Thyroid gland (tissue), 4 donors: Measurements from ENCODE around the gene DLGAP1. TPM values are rescaled to one million over a fixed set of nuclear protein-coding genes. Genes with fewer than 3 reads are reported as not detected.

ENCODE experiments used
- DNase-seq, 2 donors: peaks; one replicate each; pipeline ENCODE4 v3.0.0-alpha.2; 2019
- H3K27ac ChIP-seq, 3 donors: fragments of 200-600 bp; sonication (generic); 1 replicate in 2 of 3; 2 replicates in 1 of 3; pipeline ENCODE4 v1.5.1; 2016 to 2019; ENCODE audit warnings: mild to moderate bottlenecking in 1 of 3, moderate library complexity in 1 of 3
- H3K27me3 ChIP-seq: fragments of 200-600 bp; sonication (generic); one replicate; pipeline ENCODE4 v1.5.1; 2019
- H3K36me3 ChIP-seq, 2 donors: fragments of 200-600 bp; sonication (generic); one replicate each; pipeline ENCODE4 v1.5.1; 2016 to 2019
- H3K4me1 ChIP-seq, 2 donors: fragments of 200-600 bp; sonication (generic); one replicate each; pipeline ENCODE4 v1.5.1; 2017 to 2019
- H3K4me3 ChIP-seq, 3 donors: fragments of 200-600 bp; sonication (generic); replicated peaks in 1 of 3; 1 replicate in 2 of 3; 2 replicates in 1 of 3; pipeline ENCODE4 v1.5.1; 2016; ENCODE audit warnings: mild to moderate bottlenecking in 1 of 3
- H3K9me3 ChIP-seq: fragments of 200-600 bp; sonication (generic); one replicate; pipeline ENCODE4 v1.5.1; 2017
- CTCF ChIP-seq, 6 experiments: fragments of 200-600 bp in 3 of 6; fragments of 450-650 bp in 3 of 6; sonication (generic) in 3 of 6; IDR thresholded peaks; one replicate each; pipeline ENCODE4 v1.5.1; 2016 to 2019; ENCODE audit warnings: antibody characterized with exemption in 6 of 6, mild to moderate bottlenecking in 2 of 6, inconsistent platforms in 1 of 6, moderate library complexity in 1 of 6
- POLR2A ChIP-seq, 2 donors: fragments of 450-650 bp; IDR thresholded peaks; one replicate each; pipeline ENCODE4 v1.6.1; 2017; ENCODE audit warnings: antibody characterized with exemption in 2 of 2, mild to moderate bottlenecking in 2 of 2, moderate library complexity in 1 of 2
- WGBS, 2 donors: methylation state at CpG; one replicate each; pipeline ENCODE4 v1.1.5; 2017; 5-methylcytosine and 5-hydroxymethylcytosine counted together
- intact Hi-C: fragments of 100-400 bp; cut with DNase I; formaldehyde crosslinking; loops from one replicate; pipeline ENCODE4 v1.15.1; 2023
- total RNA-seq, 4 donors: library from RNA; depleted of rRNA; stranded (reverse); fragments of >200 nt; gene quantifications; one replicate each; pipeline ENCODE4 v1.2.3, GENCODE V29; 2016

The DLGAP1 gene
- total RNA-seq, 4 donors from 2014 or later: 0.25 to 2.7 (median 0.77) TPM

GRCh38 chr18:3855966-3856365 lies 599.1 kb downstream of the DLGAP1 start:
- intact Hi-C loops: no loop called here
- no peak for DNase-seq
- 54 to 65% methylated on average over 3 of the region's 3 CpGs for WGBS, 2 donors

DNA sequence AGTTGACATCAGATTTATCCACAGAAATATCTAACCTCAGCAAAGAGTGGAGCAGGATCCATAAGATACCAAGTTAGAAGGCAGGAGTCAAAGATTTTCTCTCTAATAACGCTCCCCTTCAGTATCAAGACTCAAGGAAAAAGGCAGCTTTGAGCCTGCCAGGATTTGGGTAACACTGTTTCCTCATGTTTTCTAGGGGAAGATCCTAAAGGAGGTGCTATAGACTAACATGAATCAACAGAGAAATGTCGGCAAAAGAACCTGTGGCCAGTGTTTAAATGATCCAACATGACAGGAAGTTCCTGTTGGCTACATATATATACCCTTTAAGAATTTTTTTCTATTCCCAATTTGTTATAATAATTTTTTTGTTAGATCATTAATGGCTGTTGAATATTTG lies 602.8 kb downstream of the DLGAP1 start:
- peaks cover 0 to 4% of the 10 kb centered on the region in 2 donors for H3K4me1 ChIP-seq
- 63 to 86% methylated on average over 2 of the region's 2 CpGs for WGBS, 2 donors
- H3K36me3 ChIP-seq: no peaks in the 10 kb centered on the region
- no peaks in the 10 kb centered on the region for H3K9me3 ChIP-seq
- TF ChIP-seq POLR2A (IDR thresholded peaks at IDR 0.05) (no peak), CTCF (IDR thresholded peaks at IDR 0.05) (no peak)
- H3K27ac ChIP-seq: no peak overlapping the region
- H3K27me3 ChIP-seq: no peaks in the 10 kb centered on the region
- H3K4me3 ChIP-seq: no peak overlapping the region
- intact Hi-C loops: no loop called here
- no peak for DNase-seq

More at GRCh38 chr18:3855966-3856365, 599.1 kb downstream of the DLGAP1 start:
- TF ChIP-seq POLR2A (IDR thresholded peaks at IDR 0.05): no peak
- TF ChIP-seq CTCF (IDR thresholded peaks at IDR 0.05): no peak
- no peaks in the 10 kb centered on the region for H3K36me3 ChIP-seq
- no peaks in the 10 kb centered on the region for H3K9me3 ChIP-seq
- no peak overlapping the region for H3K4me3 ChIP-seq
- H3K27me3 ChIP-seq: no peaks in the 10 kb centered on the region
- peaks cover 0 to 4% of the 10 kb centered on the region in 2 donors for H3K4me1 ChIP-seq
- H3K27ac ChIP-seq: no peak overlapping the region

- WGBS, 2 donors: 87 to 88% methylated on average over 2 of the region's 2 CpGs
- Histone ChIP-seq H3K36me3 (no peaks in the 10 kb centered on the region), H3K4me1 (peaks cover 0 to 2% of the 10 kb centered on the region in 2 donors), H3K9me3 (no peaks in the 10 kb centered on the region), H3K27ac (no peak overlapping the region), H3K4me3 (no peak overlapping the region), H3K27me3 (no peaks in the 10 kb centered on the region)
- intact Hi-C loops: no loop called here
- TF ChIP-seq POLR2A (IDR thresholded peaks at IDR 0.05): no peak
- no peak for TF ChIP-seq CTCF (IDR thresholded peaks at IDR 0.05)
- DNase-seq: no peak
These were observed 603.9 kb downstream of the DLGAP1 start for GRCh38 chr18:3851159-3851558.

- Histone ChIP-seq H3K27ac (no peak overlapping the region), H3K4me1 (no peaks in the 10 kb centered on the region), H3K4me3 (no peak overlapping the region), H3K27me3 (no peaks in the 10 kb centered on the region), H3K9me3 (no peaks in the 10 kb centered on the region), H3K36me3 (no peaks in the 10 kb centered on the region)
- TF ChIP-seq POLR2A (IDR thresholded peaks at IDR 0.05) (no peak), CTCF (IDR thresholded peaks at IDR 0.05) (no peak)
- intact Hi-C loops: no loop called here
- DNase-seq: no peak
- 89 to 94% methylated on average over 3 of the region's 3 CpGs for WGBS, 2 donors
These were observed 606.8 kb downstream of the DLGAP1 start for GRCh38 chr18:3848316-3848715.

DNA sequence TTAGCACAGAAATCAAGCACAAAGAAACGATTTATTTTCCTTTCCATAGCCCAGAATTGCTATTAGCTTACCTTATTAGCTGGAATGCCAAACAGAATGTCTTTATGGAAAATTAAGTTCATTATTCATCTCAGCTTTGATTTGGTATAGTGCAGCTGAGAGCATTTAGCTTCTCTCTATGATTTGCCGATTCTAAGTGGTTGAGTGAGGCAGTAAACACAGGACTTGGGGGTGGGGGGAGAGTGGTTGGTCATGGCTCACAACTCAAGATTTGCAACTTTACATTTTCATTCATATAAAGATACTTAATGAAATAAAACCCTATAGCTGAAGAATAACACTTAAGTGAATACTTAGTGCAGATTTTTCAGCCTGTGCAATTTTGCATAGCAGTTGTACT lies 609.9 kb downstream of the DLGAP1 start:
- WGBS, 2 donors: 61 to 66% methylated on average over 2 of the region's 2 CpGs
- DNase-seq: no peak
- H3K27ac ChIP-seq: no peak overlapping the region
- no peak overlapping the region for H3K4me3 ChIP-seq
- no peaks in the 10 kb centered on the region for H3K36me3 ChIP-seq
- TF ChIP-seq POLR2A (IDR thresholded peaks at IDR 0.05) (no peak), CTCF (IDR thresholded peaks at IDR 0.05) (no peak)
- H3K27me3 ChIP-seq: no peaks in the 10 kb centered on the region
- intact Hi-C loops: no loop called here
- H3K9me3 ChIP-seq: no peaks in the 10 kb centered on the region
- H3K4me1 ChIP-seq: no peaks in the 10 kb centered on the region
